Loucy (cell line): ENCODE measurements around the gene CTNND2.

Experiments
- H2AFZ ChIP-seq: fragments of 200-600 bp; sonication (generic); 2 replicates; pipeline ENCODE4 v1.6.0; 2016; ENCODE audit warnings: antibody characterized with exemption, mild to moderate bottlenecking, low read length, moderate library complexity
- H3F3A ChIP-seq: fragments of 200-600 bp; 2 replicates; pipeline ENCODE4 v1.6.0; 2016; ENCODE audit warnings: antibody characterized with exemption, low read depth, mild to moderate bottlenecking
- H3K27me3 ChIP-seq: fragments of 200-600 bp; sonication (generic); 2 replicates; pipeline ENCODE4 v1.6.1; 2014; ENCODE audit warnings: low read length, mild to moderate bottlenecking; ENCODE audit not compliant: insufficient read depth, poor library complexity, severe bottlenecking
- H3K36me3 ChIP-seq: fragments of 200-600 bp; sonication (generic); 2 replicates; pipeline ENCODE4 v1.6.1; 2016; ENCODE audit warnings: low read length; ENCODE audit not compliant: insufficient read depth
- H3K4me1 ChIP-seq: fragments of 200-600 bp; sonication (generic); 2 replicates; pipeline ENCODE4 v1.5.1; 2014; ENCODE audit warnings: low read length, mild to moderate bottlenecking; ENCODE audit not compliant: insufficient read depth, poor library complexity, severe bottlenecking
- H3K4me2 ChIP-seq: fragments of 200-600 bp; sonication (generic); 2 replicates; pipeline ENCODE4 v1.6.0; 2014; ENCODE audit warnings: antibody characterized with exemption, low read length, low read depth, mild to moderate bottlenecking; ENCODE audit not compliant: poor library complexity, severe bottlenecking
- H3K4me3 ChIP-seq: fragments of 200-600 bp; sonication (generic); 2 replicates; pipeline ENCODE4 v1.5.1; 2014; ENCODE audit warnings: low read length, mild to moderate bottlenecking, mixed read lengths; ENCODE audit not compliant: poor library complexity, severe bottlenecking
- H3K79me2 ChIP-seq: fragments of 200-600 bp; sonication (generic); 2 replicates; pipeline ENCODE4 v1.6.1; 2014; ENCODE audit warnings: low read length; ENCODE audit not compliant: insufficient read depth
- H3K9ac ChIP-seq: fragments of 200-600 bp; sonication (generic); 2 replicates; pipeline ENCODE4 v1.6.0; 2014; ENCODE audit warnings: mild to moderate bottlenecking, low read depth, low read length, moderate library complexity; ENCODE audit not compliant: poor library complexity, severe bottlenecking
- H3K9me2 ChIP-seq: fragments of 200-600 bp; sonication (generic); replicated peaks from 2 replicates; pipeline ENCODE4 v1.6.1; 2016; ENCODE audit warnings: low read depth, low read length, mixed read lengths
- H3K9me3 ChIP-seq: fragments of 200-600 bp; sonication (generic); 2 replicates; pipeline ENCODE4 v1.6.1; 2014; ENCODE audit warnings: mild to moderate bottlenecking, antibody characterized with exemption, low read length, low read depth; ENCODE audit not compliant: insufficient read depth
- H4K20me1 ChIP-seq: fragments of 200-600 bp; sonication (generic); 2 replicates; pipeline ENCODE4 v1.6.0; 2014; ENCODE audit warnings: antibody characterized with exemption, low read length, mild to moderate bottlenecking; ENCODE audit not compliant: insufficient read depth, poor library complexity, severe bottlenecking
- CTCF ChIP-seq: fragments of 200-600 bp; sonication (generic); conservative IDR thresholded peaks from 2 replicates; pipeline ENCODE4 v1.5.1; 2014; ENCODE audit warnings: mild to moderate bottlenecking, antibody characterized with exemption, low read length
- EZH2phosphoT487 ChIP-seq: fragments of 200-600 bp; IDR thresholded peaks from 2 replicates; pipeline ENCODE4 v1.6.1; 2018; ENCODE audit warnings: antibody characterized with exemption, mild to moderate bottlenecking, moderate library complexity, borderline replicate concordance

CTNND2 gene

GRCh38 chr5:11602298-11602697, 301.9 kb downstream of the CTNND2 start:
- Histone ChIP-seq H3K9ac (no peak overlapping the region), H3K79me2 (no peaks in the 10 kb centered on the region), H2AFZ (no peak overlapping the region), H3K9me2 (no peaks in the 10 kb centered on the region), H3K4me3 (no peak overlapping the region), H3K9me3 (no peaks in the 10 kb centered on the region), H4K20me1 (no peaks in the 10 kb centered on the region), H3K4me1 (no peaks in the 10 kb centered on the region), H3K4me2 (no peak overlapping the region), H3K27me3 (no peaks in the 10 kb centered on the region), H3F3A (no peaks in the 10 kb centered on the region), H3K36me3 (no peaks in the 10 kb centered on the region)
- no peak for TF ChIP-seq EZH2phosphoT487
- TF ChIP-seq CTCF = no peak

- Histone ChIP-seq H4K20me1 (no peaks in the 10 kb centered on the region), H3K9me3 (no peaks in the 10 kb centered on the region), H3K9ac (no peak overlapping the region), H3K27me3 (no peaks in the 10 kb centered on the region), H3K4me2 (no peak overlapping the region), H3K36me3 (no peaks in the 10 kb centered on the region), H3K9me2 (no peaks in the 10 kb centered on the region), H3K4me1 (no peaks in the 10 kb centered on the region), H3K4me3 (no peak overlapping the region), H3F3A (no peaks in the 10 kb centered on the region), H2AFZ (no peak overlapping the region), H3K79me2 (no peaks in the 10 kb centered on the region)
- no peak for TF ChIP-seq EZH2phosphoT487
- TF ChIP-seq CTCF = no peak
Observed at GRCh38 chr5:11599499-11599898, 304.7 kb downstream of the CTNND2 start.

GRCh38 chr5:11596657-11597071, 307.6 kb downstream of the CTNND2 start:
- no peaks in the 10 kb centered on the region for H3F3A ChIP-seq
- no peak overlapping the region for H3K4me2 ChIP-seq
- H3K9me3 ChIP-seq = no peaks in the 10 kb centered on the region
- H2AFZ ChIP-seq = no peak overlapping the region
- no peaks in the 10 kb centered on the region for H3K9me2 ChIP-seq
- H3K27me3 ChIP-seq = no peaks in the 10 kb centered on the region
- H3K9ac ChIP-seq = no peak overlapping the region
- no peaks in the 10 kb centered on the region for H3K4me1 ChIP-seq
- no peaks in the 10 kb centered on the region for H3K79me2 ChIP-seq
- H3K36me3 ChIP-seq = no peaks in the 10 kb centered on the region
- no peaks in the 10 kb centered on the region for H4K20me1 ChIP-seq
- TF ChIP-seq CTCF (no peak), EZH2phosphoT487 (no peak)
- no peak overlapping the region for H3K4me3 ChIP-seq
